RKO (cell line): ENCODE measurements around the gene RPL28.

Experiments
- DNase-seq: peaks from one replicate; pipeline ENCODE4 v3.0.0-alpha.2; 2016; ENCODE audit warnings: low spot score

Gene RPL28

GRCh38 chr19:55451163-55451964 lies 65.6 kb downstream of the RPL28 start:
- DNase-seq = no peak

DNA sequence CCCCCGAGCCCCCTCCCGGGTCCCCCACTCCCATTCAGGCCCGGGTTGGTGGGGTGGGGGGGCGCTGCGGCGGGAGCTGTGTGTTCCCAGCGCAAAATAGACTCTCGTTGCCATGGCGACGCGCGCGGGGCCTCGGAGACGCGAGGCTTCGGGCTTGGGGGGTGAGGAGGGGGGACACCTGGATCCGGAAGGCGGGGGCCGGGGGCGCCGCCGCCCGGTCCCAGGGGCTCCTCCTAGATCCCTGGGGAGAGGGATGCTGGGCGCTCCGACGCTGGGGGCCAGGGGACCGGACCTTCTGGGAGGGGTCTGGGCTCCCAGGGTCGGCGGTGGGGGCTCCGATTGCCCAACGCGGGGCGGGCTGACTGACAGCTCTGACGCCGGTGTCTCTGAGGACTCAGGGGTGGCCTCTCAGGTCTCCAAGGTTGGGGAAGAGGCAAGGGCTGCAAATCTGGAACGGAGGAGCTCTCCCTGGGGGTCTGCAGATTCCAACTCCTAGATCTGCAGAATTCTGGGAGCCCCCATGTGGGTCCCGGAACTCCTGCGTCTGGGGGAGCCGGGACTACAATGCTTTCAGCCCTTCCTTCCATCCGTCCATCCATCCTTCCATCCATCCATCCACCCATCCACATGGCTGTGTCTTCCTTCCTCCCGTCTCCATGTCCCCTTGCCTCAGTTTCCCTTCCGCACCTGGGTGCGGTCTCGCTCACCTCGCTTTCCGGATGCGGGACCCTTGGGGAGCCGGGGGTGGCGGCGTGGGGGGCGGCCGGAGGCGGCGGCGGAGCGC lies 66.4 kb downstream of the RPL28 start:
- DNase-seq = no peak
